Sigmoid colon (tissue), 7 donors: ENCODE measurements around the gene GSTO2. TPM values are rescaled to one million over a fixed set of nuclear protein-coding genes. Genes with fewer than 3 reads are reported as not detected.

ENCODE experiments used
- DNase-seq: peaks from one replicate; pipeline ENCODE4 v3.0.0-alpha.2; 2019
- H3K27ac ChIP-seq, 4 donors: fragments of 200-600 bp; sonication (generic); one replicate each; pipeline ENCODE4 v1.5.1; 2016 to 2019; ENCODE audit warnings: mild to moderate bottlenecking in 1 of 4
- H3K27me3 ChIP-seq, 3 donors: fragments of 200-600 bp; sonication (generic); one replicate each; pipeline ENCODE4 v1.5.1; 2019; ENCODE audit warnings: mild to moderate bottlenecking in 1 of 3
- H3K36me3 ChIP-seq, 4 donors: fragments of 200-600 bp; sonication (generic); one replicate each; pipeline ENCODE4 v1.5.1; 2016 to 2019
- H3K4me1 ChIP-seq, 4 donors: fragments of 200-600 bp; sonication (generic); one replicate each; pipeline ENCODE4 v1.5.1; 2017 to 2019
- H3K4me3 ChIP-seq, 4 donors: fragments of 200-600 bp; sonication (generic); one replicate each; pipeline ENCODE4 v1.5.1; 2017 to 2019; ENCODE audit warnings: mild to moderate bottlenecking in 2 of 4, moderate library complexity in 1 of 4
- H3K9me3 ChIP-seq, 4 donors: fragments of 200-600 bp in 3 of 4; sonication (generic) in 3 of 4; one replicate each; pipeline versions ENCODE4 v1.5.1 to v1.6.1; 2013 to 2019
- EP300 ChIP-seq, 4 donors: sonication (generic); formaldehyde crosslinking; IDR thresholded peaks; one replicate each; pipeline ENCODE4 v1.6.1; 2017; ENCODE audit warnings: antibody characterized with exemption in 4 of 4
- POLR2A ChIP-seq, 2 donors: fragments of 450-650 bp; IDR thresholded peaks; one replicate each; pipeline ENCODE4 v1.6.1; 2016; ENCODE audit warnings: antibody characterized with exemption in 2 of 2, mild to moderate bottlenecking in 2 of 2, moderate library complexity in 2 of 2
- POLR2AphosphoS5 ChIP-seq, 4 donors: sonication (generic); formaldehyde crosslinking; IDR thresholded peaks; one replicate each; pipeline ENCODE4 v1.6.1; 2017; ENCODE audit warnings: antibody characterized with exemption in 4 of 4
- WGBS, 2 donors: extraction: QIAGEN DNeasy Blood & Tissue Kit; methylation state at CpG; one replicate each; pipeline ENCODE4 v1.1.7; 2013; 5-methylcytosine and 5-hydroxymethylcytosine counted together
- intact Hi-C: fragments of 100-400 bp; cut with DNase I; formaldehyde crosslinking; loops from one replicate; pipeline ENCODE4 v1.15.1; 2023
- polyA plus RNA-seq, 3 donors: library from polyadenylated mRNA; stranded (reverse); fragments of 200-250 nt; gene quantifications; one replicate each; pipeline ENCODE4 v1.2.3, GENCODE V29; 2013
- small RNA-seq, 3 donors: library from RNA; depleted of rRNA; stranded (forward); fragments of <200 nt; gene quantifications; one replicate each; pipeline ENCODE3, GENCODE V24; 2016
- total RNA-seq, 4 donors: library from RNA; depleted of rRNA; stranded (reverse); fragments of >200 nt; gene quantifications; one replicate each; pipeline ENCODE4 v1.1.0, GENCODE V29; 2016
- TF ChIP-seq, protein P1 (sequence below), 4 experiments: fragments of 450-650 bp in 3 of 4; fragments of 200-600 bp in 1 of 4; IDR thresholded peaks; one replicate each; pipeline ENCODE4 v1.5.1; 2016 to 2019; ENCODE audit warnings: antibody characterized with exemption in 4 of 4, mild to moderate bottlenecking in 3 of 4, moderate library complexity in 2 of 4
- donor health status: healthy with polysubstance abuse.
- donor health status: Bipolar disorder and iron deficiency.
- donor health status: healthy.

Gene GSTO2
- total and polyA plus RNA-seq, 7 donors: 0.68 to 13.2 (median 2.1) TPM

DNA sequence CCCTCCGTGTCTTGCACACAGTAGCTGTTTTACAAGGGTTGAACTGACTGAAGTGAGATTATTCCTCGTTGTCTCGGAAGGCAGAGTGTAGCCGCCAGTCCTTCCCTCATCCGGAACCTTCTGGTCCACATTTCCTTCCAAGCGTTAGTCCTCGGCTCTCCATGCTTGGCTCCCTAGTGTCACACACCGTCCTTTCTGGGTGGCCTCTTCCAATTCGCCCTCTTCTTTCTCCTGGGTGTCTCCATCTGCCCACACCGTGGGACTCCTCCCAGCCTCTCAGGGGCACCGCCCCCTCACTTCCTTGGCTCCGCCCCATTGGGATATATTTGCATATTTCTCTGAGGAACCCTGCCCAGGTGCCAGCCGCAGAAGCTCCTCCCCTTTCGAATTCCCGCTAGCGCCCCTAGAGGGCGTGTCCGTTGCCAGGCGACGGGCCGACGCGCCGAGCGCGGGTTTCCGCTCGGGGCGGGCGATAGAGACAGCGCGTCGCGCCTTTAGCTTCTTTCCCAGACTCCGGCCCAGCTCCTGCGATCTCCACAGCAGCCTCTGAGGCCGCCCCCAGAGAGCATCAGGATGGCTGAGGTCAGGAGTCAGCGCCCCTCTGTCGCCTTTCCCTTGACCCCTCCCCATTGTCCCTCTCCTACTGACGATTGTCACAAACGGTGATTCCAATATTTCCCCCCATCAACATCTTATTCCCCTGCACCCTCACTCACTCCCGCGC lies 84.5 kb downstream of the GSTO2 start, which contains the start of gene CFAP58:
CFAP58 (plus strand) TSS at position 509 of the 724 bp plus-strand sequence; CDS start at position 574, 65 bp downstream.
- DNase-seq: peak; percentile 94
- H3K27ac ChIP-seq: peak within 1 kb of the TSS in 1 of 4 donors; percentile 4
- H3K9me3 ChIP-seq: no peaks in the 10 kb centered on the region
- no peaks in the 10 kb centered on the region for H3K36me3 ChIP-seq
- H3K27me3 ChIP-seq: no peaks in the 10 kb centered on the region
- TF ChIP-seq EP300 (IDR thresholded peaks at IDR 0.05) (no peak), POLR2A (IDR thresholded peaks at IDR 0.05) (no peak), POLR2AphosphoS5 (IDR thresholded peaks at IDR 0.05) (peak in 2 of 4 donors; percentile 17 to 38)
- TF ChIP-seq, protein P1, sequence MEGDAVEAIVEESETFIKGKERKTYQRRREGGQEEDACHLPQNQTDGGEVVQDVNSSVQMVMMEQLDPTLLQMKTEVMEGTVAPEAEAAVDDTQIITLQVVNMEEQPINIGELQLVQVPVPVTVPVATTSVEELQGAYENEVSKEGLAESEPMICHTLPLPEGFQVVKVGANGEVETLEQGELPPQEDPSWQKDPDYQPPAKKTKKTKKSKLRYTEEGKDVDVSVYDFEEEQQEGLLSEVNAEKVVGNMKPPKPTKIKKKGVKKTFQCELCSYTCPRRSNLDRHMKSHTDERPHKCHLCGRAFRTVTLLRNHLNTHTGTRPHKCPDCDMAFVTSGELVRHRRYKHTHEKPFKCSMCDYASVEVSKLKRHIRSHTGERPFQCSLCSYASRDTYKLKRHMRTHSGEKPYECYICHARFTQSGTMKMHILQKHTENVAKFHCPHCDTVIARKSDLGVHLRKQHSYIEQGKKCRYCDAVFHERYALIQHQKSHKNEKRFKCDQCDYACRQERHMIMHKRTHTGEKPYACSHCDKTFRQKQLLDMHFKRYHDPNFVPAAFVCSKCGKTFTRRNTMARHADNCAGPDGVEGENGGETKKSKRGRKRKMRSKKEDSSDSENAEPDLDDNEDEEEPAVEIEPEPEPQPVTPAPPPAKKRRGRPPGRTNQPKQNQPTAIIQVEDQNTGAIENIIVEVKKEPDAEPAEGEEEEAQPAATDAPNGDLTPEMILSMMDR (IDR thresholded peaks at IDR 0.05): peak; percentile 6 to 63 (median 38)
- peaks cover 0 to 26% (median 17%) of the 10 kb centered on the region in 4 donors for H3K4me1 ChIP-seq
- WGBS, 2 donors: 2 to 3% methylated on average over 43 of the region's 43 CpGs
- intact Hi-C loops: loop anchor here (5.0 kb wide), 1 partner anchor 231 kb away; the partner anchor contains the start of gene SFR1
- H3K4me3 ChIP-seq: peak within 1 kb of the TSS; percentile 13 to 45 (median 30)

Small RNA genes lying within 50 kb of the gene (small RNA-seq; reads per million reads assigned to genes)
- gene MIR4482: 0 reads per million in 3 donors

Other genes starting within 250 kb of the GSTO2 start
- not detected for gene COL17A1, start 183.3 kb upstream of the GSTO2 start, total RNA-seq
- gene COL17A1, start 183.3 kb upstream of the GSTO2 start, polyA plus RNA-seq: 10 to 100 TPM; 18.7 to 67.4 (median 24.0) TPM
- 10 to 100 TPM in 2 of 4 donors, 1 to 10 TPM in 2; 6.1 to 13.9 (median 10.5) TPM for gene SFR1, start 147.0 kb upstream of the GSTO2 start, total RNA-seq
- 1 to 10 TPM; 6.6 to 7.2 (median 6.9) TPM for gene SFR1, start 147.0 kb upstream of the GSTO2 start, polyA plus RNA-seq
- gene CFAP43, start 36.8 kb upstream of the GSTO2 start, total RNA-seq: under 1 TPM; 0.36 to 0.83 (median 0.59) TPM
- gene CFAP43, start 36.8 kb upstream of the GSTO2 start, polyA plus RNA-seq: under 1 TPM in 2 of 3 donors, not detected in 1; 0.22 to 0.60 TPM
- gene GSTO1, start 14.3 kb upstream of the GSTO2 start, total RNA-seq: 100 to 1,000 TPM in 3 of 4 donors, 10 to 100 TPM in 1; 77.5 to 178 (median 131) TPM
- 100 to 1,000 TPM; 107 to 189 (median 141) TPM for gene GSTO1, start 14.3 kb upstream of the GSTO2 start, polyA plus RNA-seq
- 10 to 100 TPM; 11.4 to 22.4 (median 15.3) TPM for gene ITPRIP, start 69.3 kb downstream of the GSTO2 start, total RNA-seq
- 1 to 10 TPM; 1.2 to 8.6 (median 1.6) TPM for gene ITPRIP, start 69.3 kb downstream of the GSTO2 start, polyA plus RNA-seq
- 1 to 10 TPM in 1 of 4 donors, under 1 TPM in 3; 0.36 to 1.1 (median 0.61) TPM for gene CFAP58, start 84.6 kb downstream of the GSTO2 start, total RNA-seq
- gene CFAP58, start 84.6 kb downstream of the GSTO2 start, polyA plus RNA-seq: under 1 TPM in 1 of 3 donors, not detected in 2; 0.09 TPM